B cell (primary cell): ENCODE data around the gene KRT4.
"Not testable (repeated sequence)": the region's sequence is repeated elsewhere in the genome, so short reads cannot be mapped to it uniquely, and the experiment has no call there.

Experiments
- CTCF ChIP-seq: fragments of 200-600 bp; IDR thresholded peaks from one replicate; pipeline ENCODE4 v1.8.0; 2022; ENCODE audit warnings: antibody characterized with exemption, mild to moderate bottlenecking
- EZH2 ChIP-seq: IDR thresholded peaks from 2 replicates; pipeline ENCODE4 v1.6.1; 2012; ENCODE audit warnings: borderline replicate concordance, low read depth, mild to moderate bottlenecking, moderate library complexity, low read length; ENCODE audit not compliant: insufficient read depth, poor library complexity, severe bottlenecking

GRCh38 chr12:52795332-52795674, 18.6 kb downstream of the KRT4 start:
- not testable (repeated sequence) for TF ChIP-seq CTCF, EZH2
